ENCODE measurements around the gene B3GNT4.
A peak's percentile ranks its signal among the peaks of the same experiment; 100 is the strongest.

Gene B3GNT4

GRCh38 chr12:122187466-122187865, 16.0 kb upstream of the B3GNT4 start:
- no peak overlapping the region for H3K4me3 ChIP-seq (replicated peaks; ENCODE audit: low read depth, low read length)
- DNase-seq (ENCODE audit: low read depth), result no peak
- TF ChIP-seq CTCF (IDR thresholded peaks at IDR 0.05; ENCODE audit: low read length, missing control alignments), result no peak

DNA sequence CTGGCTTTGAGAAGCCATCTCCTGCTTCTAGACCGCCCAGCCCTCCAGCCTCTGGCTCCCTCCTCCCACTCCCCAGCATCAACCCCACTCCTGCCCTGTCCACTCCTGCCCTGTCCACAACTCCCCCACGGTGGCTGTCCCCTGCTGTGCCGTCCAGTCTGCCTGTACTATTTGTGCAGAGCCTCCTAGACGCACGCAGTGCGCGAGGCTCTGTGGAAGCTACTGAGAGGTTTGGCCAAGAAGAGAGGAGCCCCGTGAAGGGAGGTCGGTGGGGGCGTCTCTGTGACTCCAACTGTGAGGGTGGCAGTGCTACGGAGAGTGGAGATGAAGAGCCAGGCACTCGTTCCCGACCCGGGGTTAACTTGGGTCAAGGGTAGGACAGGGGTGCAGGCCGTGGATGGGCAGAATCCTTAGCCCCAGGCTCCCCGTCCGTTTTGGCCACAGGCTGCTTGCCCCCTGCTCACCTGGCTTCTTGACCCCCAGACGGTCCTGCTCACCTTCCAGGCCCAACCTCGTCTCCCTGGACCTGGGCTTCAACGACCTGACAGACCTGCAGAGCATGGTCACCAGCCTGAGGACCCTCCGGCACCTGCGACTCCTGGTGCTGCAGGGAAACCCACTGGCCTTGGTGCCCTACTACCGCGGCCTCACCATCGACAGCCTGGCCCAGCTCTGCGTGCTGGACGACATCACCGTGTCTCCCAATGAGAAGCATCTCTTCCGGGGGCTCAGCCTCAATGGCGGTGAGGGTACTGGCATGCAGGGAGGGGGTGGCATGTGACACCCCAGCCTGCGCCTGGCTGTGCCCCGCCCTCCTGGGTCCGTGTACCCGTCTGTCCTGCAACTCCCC, 13.7 kb upstream of the B3GNT4 start:
- DNase-seq (ENCODE audit: low read depth), result no peak
- TF ChIP-seq CTCF (IDR thresholded peaks at IDR 0.05; ENCODE audit: low read length, missing control alignments), result no peak
- no peak overlapping the region for H3K4me3 ChIP-seq (replicated peaks; ENCODE audit: low read depth, low read length)

DNA sequence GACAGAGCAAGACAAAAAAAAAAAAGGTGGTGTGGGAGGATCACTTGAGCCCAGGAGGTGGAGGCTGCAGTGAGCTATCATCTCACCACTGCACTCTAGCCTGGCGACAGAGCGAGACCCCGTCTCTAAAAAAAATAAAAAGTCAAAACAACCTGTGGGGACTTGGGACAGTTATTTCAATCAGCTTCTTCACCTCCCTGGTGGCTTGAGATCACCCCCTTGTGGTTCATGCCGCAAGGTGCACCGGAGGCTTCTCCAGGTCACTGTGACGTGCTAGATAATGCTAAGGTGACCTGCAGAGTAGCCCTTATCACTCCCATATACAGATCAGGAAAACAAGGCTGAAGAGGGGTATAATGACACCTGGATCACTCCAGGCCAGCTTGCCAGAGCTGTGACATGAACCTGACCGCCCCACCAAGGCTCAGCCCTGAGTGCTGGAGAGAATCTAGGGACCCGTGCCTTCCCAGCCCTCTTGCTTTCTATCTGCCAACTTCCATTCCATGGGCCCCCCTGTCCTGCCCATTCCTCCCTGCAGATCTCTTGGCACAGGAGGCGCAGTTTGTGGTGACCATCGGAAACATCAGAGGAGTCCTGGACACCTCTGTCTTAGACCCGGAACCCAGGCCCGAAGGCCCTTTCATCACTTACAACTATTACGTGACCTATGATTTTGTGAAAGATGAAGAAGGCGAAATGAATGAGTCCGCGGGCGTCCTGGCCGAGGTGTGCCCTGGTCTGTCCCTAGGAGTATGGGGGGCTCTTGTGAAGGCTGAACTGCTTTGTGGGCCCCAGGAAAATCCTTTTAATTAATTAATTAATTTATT, 12.5 kb upstream of the B3GNT4 start:
- TF ChIP-seq CTCF (IDR thresholded peaks at IDR 0.05; ENCODE audit: low read length, missing control alignments), result peak; percentile 93
- DNase-seq (ENCODE audit: low read depth), result peak; percentile 73
- no peak overlapping the region for H3K4me3 ChIP-seq (replicated peaks; ENCODE audit: low read depth, low read length)

DNA sequence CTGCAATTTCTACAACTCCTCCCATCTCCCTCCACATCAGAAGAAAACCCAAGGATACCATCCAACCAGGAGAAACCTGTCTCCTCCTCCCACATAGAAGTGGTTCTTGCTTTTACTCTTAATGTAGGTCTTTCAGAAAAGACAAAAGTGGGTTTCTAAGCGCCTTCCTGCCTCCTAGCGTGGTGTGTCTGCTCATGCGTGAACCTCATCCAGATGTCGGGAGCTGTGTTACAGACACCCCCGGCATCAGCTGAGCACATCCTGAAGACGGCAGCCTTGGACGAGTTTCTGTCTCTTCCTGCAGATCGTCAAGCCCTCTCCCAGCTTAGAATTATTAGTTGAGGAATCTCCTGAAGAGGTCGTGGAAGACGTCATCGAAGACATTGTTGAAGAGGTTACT, 11.1 kb upstream of the B3GNT4 start:
- no peak for DNase-seq (ENCODE audit: low read depth)
- no peak for TF ChIP-seq CTCF (IDR thresholded peaks at IDR 0.05; ENCODE audit: low read length, missing control alignments)
- no peak overlapping the region for H3K4me3 ChIP-seq (replicated peaks; ENCODE audit: low read depth, low read length)

GRCh38 chr12:122194804-122195203, 8.7 kb upstream of the B3GNT4 start:
- H3K4me3 ChIP-seq (replicated peaks; ENCODE audit: low read depth, low read length), result no peak overlapping the region
- no peak for DNase-seq (ENCODE audit: low read depth)
- no peak for TF ChIP-seq CTCF (IDR thresholded peaks at IDR 0.05; ENCODE audit: low read length, missing control alignments)

GRCh38 chr12:122195405-122195804, 8.1 kb upstream of the B3GNT4 start:
- H3K4me3 ChIP-seq (replicated peaks; ENCODE audit: low read depth, low read length), result no peak overlapping the region
- no peak for TF ChIP-seq CTCF (IDR thresholded peaks at IDR 0.05; ENCODE audit: low read length, missing control alignments)
- no peak for DNase-seq (ENCODE audit: low read depth)

All from fibroblast of pulmonary artery (primary cell).